GM19372 (cell line): ENCODE measurements around the gene CCDC9B.
A peak's percentile ranks its signal among the peaks of the same experiment; 100 is the strongest.

Source experiments
- ATAC-seq: cut with Tn5 transposase; IDR thresholded peaks from one replicate; pipeline ENCODE4 v1.9.1; 2021; ENCODE audit warnings: mild to moderate bottlenecking, low read depth, moderate library complexity; ENCODE audit not compliant: unreplicated experiment

The CCDC9B gene

GRCh38 chr15:40340740-40341400 lies at the start of gene CCDC9B:
Gene CCDC9B (minus strand): TSS chr15:40340939. CDS start chr15:40340819, 120 bp downstream.
- no peak for ATAC-seq

GRCh38 chr15:40389824-40390595 lies 49.3 kb upstream of the CCDC9B start:
- ATAC-seq = no peak

DNA sequence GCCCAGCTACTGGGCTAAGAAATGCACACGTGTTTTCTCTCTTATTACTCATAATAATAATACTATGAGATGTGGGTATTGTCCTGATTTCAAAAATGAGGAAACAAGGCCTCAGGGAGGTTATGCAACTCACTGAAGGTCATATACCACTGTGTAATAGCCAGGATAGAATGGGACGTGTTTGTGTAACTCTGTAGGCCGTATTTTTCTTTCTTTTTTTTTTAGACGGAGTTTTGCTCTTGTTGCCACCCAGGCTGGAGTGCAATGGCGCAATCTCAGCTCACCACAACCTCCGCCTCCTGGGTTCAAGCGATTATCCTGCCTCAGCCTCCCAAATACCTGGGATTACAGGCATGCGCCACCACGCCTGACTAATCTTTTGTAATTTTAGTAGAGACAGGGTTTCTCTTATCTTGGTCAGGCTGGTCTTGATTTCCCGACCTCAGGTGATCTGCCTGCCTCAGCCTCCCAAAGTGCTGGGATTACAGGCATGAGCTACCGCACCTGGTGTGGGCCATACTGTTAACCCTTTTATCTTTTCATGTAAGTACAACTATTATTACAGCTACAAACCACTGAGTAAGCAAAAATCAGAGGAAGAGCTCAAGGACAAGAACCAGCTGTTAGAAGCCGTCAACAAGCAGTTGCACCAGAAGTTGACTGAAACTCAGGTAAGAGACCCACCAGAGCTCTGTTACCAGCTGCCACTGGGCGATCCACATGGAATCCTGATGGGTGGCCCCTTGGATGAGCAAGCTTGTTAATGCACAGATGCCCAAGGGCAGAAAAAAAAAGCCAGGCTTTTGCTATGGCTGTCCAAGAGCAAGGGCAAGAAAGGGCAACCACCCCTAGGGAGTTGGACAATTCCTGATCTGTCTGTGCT lies 48.4 kb upstream of the CCDC9B start:
- ATAC-seq = no peak

DNA sequence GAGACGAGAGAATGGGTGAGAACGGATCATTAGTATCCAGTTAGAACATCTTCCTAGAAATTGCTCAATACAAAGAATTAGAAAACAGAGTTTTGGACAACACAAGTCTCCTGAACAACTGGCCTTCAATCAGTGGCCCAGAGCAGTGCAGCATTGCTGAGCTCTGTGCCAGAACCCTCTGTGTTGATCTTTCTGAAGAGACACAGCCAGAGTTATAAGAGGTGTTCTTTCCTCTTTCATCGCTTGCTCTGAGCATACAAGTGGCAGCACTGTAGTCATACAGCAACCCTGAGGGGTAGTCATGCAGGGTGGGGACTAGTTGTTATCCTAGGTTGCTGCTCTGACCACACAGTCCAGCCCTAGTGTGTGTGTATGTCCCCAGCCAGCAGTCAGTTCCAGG lies 45.7 kb upstream of the CCDC9B start:
- no peak for ATAC-seq

DNA sequence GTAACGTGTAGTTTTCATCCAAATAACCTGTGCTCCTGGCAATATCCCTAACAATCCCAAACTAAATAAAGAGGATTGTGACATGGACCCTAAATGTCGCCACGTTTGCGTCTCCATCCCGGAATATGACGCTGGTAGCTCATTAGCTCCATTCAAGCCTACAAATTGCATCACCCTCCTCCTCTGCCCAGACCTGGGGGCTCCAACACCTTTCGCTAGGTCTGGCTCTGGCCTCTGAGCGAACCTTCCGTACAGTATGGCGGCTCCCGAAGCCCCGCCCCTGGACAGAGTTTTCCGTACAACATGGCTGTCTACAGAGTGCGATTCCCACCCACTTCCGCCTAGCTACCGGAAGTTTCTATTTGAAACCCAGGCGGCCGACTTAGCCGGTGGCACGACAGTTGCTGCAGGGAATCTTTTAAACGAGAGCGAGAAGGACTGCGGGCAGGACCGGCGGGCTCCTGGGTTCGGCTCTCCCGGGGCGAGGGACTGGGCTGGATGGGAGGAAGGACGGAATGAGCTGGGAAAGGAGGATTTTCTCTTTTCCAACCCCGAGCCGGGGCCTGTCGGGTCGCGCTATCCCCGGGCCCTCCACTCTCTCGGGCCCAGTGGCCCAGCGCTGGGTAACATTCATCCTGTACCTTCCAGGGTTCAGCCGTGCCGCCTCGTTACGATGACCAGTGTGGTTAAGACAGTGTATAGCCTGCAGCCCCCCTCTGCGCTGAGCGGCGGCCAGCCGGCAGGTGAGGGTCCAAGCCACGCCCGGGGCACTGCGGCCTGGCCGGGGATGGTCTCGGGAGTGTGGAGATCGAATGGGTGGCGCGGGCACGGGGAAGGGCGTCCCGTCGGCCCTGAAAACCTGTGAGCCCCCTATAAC lies 42.1 kb upstream of the CCDC9B start, which contains the start of gene KNSTRN:
TSS of gene KNSTRN (plus strand) at position 142 of the 877 bp plus-strand sequence. CDS start at position 257, 115 bp downstream.
- peak; percentile 94 for ATAC-seq

GRCh38 chr15:40381818-40382529 lies 41.2 kb upstream of the CCDC9B start:
- no peak for ATAC-seq

GRCh38 chr15:40380636-40381035 lies 39.9 kb upstream of the CCDC9B start:
- ATAC-seq = no peak

- ATAC-seq = no peak
Observed at GRCh38 chr15:40379853-40380252, 39.1 kb upstream of the CCDC9B start.

DNA sequence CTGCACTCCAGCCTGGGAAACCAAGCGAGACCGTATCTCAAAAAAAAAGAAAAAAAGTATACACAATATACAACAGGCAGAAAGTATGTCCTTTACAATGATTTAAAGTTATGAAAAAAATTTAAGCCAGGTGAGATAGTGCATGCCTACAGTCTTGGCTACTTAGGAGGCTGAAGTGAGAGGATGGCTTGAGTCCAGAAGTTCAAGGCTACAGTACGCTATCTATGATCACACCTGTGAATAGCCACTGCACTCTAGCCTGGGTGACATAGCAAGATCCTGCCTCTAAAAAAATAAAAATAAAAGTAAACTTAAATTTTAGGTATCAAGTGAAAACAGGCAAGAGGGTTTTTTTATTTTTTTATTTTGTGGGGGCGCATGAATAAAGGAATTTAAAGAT lies 38.6 kb upstream of the CCDC9B start:
- ATAC-seq = no peak

DNA sequence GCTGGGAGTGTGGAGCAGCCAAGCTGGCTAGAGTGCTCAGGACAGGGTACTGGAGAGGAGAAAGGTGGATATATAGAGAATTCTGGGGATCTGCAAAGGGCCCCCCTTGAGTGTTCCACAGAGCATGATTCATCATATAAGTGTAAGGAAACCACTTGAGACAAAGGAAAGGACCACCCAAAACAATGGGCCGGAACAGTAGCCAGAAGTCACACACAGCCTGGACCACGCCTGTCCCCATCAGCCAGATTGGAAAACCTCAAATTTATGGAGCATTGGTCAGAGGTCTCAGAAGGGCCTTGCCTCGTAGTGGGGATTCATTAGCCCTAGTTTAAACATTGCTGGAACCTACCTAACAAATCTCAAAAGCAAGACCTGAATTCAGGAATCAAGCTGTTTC lies 36.9 kb upstream of the CCDC9B start:
- ATAC-seq = no peak

- no peak for ATAC-seq
Observed at GRCh38 chr15:40372981-40373380, 32.2 kb upstream of the CCDC9B start.

GRCh38 chr15:40369971-40370370 lies 29.2 kb upstream of the CCDC9B start:
- ATAC-seq = no peak

DNA sequence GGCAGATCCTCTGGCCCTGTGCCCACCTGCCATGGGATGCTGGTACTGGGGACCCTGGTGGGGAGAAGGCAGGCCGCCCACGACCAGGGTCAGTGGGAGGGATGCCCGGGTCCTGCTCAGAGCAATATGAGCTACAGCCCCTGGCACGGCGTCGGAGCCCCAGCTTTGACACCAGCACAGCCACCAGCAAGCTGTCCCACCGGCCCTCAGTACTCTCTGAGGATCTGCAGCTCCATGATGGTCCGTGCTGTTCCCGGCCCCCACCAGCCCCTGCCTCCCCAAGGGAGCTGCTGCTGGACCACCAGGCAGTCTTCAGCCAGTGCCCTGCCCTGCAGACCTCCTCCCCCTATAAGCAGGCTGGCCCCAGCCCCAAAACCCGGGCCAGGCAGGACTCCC lies 28.7 kb upstream of the CCDC9B start:
- no peak for ATAC-seq

GRCh38 chr15:40368719-40369473 lies 28.2 kb upstream of the CCDC9B start:
- ATAC-seq = no peak

DNA sequence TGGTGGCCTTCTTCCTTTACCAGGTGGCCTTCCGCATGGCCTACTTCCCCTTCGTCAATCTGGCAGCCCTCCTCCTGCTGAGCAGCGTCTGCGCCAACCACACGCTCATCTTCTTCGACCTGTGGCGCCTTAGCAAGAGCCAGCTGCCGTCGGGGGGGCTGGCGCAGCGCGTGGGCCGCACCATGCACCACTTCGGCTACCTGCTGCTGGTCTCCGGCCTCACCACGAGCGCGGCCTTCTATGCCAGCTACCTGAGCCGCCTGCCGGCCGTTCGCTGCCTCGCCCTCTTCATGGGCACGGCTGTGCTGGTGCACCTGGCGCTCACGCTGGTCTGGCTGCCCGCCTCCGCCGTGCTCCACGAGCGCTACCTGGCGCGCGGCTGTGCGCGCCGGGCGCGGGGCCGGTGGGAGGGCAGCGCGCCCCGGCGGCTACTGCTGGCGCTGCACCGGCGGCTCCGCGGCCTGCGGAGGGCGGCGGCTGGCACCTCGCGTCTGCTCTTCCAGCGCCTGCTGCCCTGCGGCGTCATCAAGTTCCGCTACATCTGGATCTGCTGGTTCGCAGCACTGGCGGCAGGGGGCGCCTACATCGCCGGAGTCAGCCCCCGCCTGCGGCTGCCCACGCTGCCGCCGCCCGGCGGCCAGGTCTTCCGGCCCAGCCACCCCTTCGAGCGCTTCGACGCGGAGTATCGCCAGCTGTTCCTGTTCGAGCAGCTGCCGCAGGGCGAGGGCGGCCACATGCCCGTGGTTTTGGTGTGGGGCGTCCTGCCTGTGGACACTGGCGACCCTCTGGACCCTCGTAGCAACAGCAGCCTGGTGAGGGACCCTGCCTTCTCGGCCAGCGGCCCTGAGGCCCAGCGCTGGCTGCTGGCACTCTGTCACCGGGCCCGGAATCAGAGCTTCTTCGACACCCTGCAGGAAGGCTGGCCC lies 27.2 kb upstream of the CCDC9B start:
- ATAC-seq = peak; percentile 93

- ATAC-seq = no peak
Observed at GRCh38 chr15:40367371-40367685, 26.6 kb upstream of the CCDC9B start.

- no peak for ATAC-seq
Observed at GRCh38 chr15:40366457-40367370, 26.0 kb upstream of the CCDC9B start.
